Stimulated activated CD4-positive, alpha-beta T cell treated with anti-CD3 and anti-CD28 coated beads, TNF-alpha, amount 100 ng/mL, for 48 hours (primary cell): ENCODE measurements around the gene SIN3A.
"Not testable (repeated sequence)": the region's sequence is repeated elsewhere in the genome, so short reads cannot be mapped to it uniquely, and the experiment has no call there.

ENCODE experiments used
- DNase-seq, 3 donors: peaks; one replicate each; pipeline ENCODE4 v3.0.0-alpha.2; 2020; ENCODE audit warnings: low read depth in 3 of 3

SIN3A gene

GRCh38 chr15:75357976-75358673 lies 93.4 kb downstream of the SIN3A start:
- no peak for DNase-seq

GRCh38 chr15:75356517-75356916 lies 95.0 kb downstream of the SIN3A start:
- DNase-seq: no peak

- no peak for DNase-seq
Observed at GRCh38 chr15:75356006-75356405, 95.5 kb downstream of the SIN3A start.

GRCh38 chr15:75355369-75355768 lies 96.1 kb downstream of the SIN3A start:
- DNase-seq: no peak

GRCh38 chr15:75354454-75354853 lies 97.0 kb downstream of the SIN3A start:
- DNase-seq: no peak

- no peak for DNase-seq
Observed at GRCh38 chr15:75353604-75354003, 97.9 kb downstream of the SIN3A start.

- no peak for DNase-seq
Observed at GRCh38 chr15:75352186-75353080, 99.1 kb downstream of the SIN3A start.

- no peak for DNase-seq
Observed at GRCh38 chr15:75350601-75351361, 100.7 kb downstream of the SIN3A start.

GRCh38 chr15:75349851-75350588 lies 101.5 kb downstream of the SIN3A start:
- peak in 2 of 3 donors; percentile 35 to 61 for DNase-seq

GRCh38 chr15:75349351-75349669 lies 102.2 kb downstream of the SIN3A start:
- not testable (repeated sequence) for DNase-seq

GRCh38 chr15:75348562-75349350 lies 102.7 kb downstream of the SIN3A start:
- DNase-seq: no peak

- DNase-seq: no peak
Observed at GRCh38 chr15:75348034-75348561, 103.4 kb downstream of the SIN3A start.

GRCh38 chr15:75347222-75348033 lies 104.1 kb downstream of the SIN3A start:
- no peak for DNase-seq

- DNase-seq: no peak
Observed at GRCh38 chr15:75346796-75347221, 104.7 kb downstream of the SIN3A start, which contains the start of gene NEIL1. Gene NEIL1, plus strand, starts transcription at chr15:75347039. Its CDS starts 1,867 bp downstream, at chr15:75348906.

GRCh38 chr15:75343953-75344352 lies 107.5 kb downstream of the SIN3A start:
- DNase-seq: not testable (repeated sequence)

GRCh38 chr15:75342221-75342620 lies 109.3 kb downstream of the SIN3A start:
- DNase-seq: no peak

GRCh38 chr15:75339531-75340240 lies 111.8 kb downstream of the SIN3A start:
- no peak for DNase-seq

- no peak for DNase-seq
Observed at GRCh38 chr15:75338661-75339240, 112.7 kb downstream of the SIN3A start.
